Anterior cingulate cortex (tissue), 58 donors: ENCODE measurements around the gene PIGP.
A peak's percentile ranks its signal among the peaks of the same experiment; 100 is the strongest.
"Not testable (repeated sequence)": the region's sequence is repeated elsewhere in the genome, so short reads cannot be mapped to it uniquely, and the experiment has no call there.

Experiments
- DNase-seq, 58 donors: peaks; one replicate each; lab custom pipeline; 2025; lab: John Stamatoyannopoulos, UW

The PIGP gene

GRCh38 chr21:37072988-37073416, at the start of gene PIGP, which contains the start of gene TTC3:
Gene PIGP (minus strand): TSS chr21:37073071. CDS start chr21:37072515, 556 bp downstream.
Gene TTC3 (plus strand): TSS chr21:37073254. CDS start chr21:37087258, 14,004 bp downstream.
- peak in 56 of 58 donors; percentile 39 to 99 (median 93) for DNase-seq

GRCh38 chr21:37119421-37120218, 46.7 kb upstream of the PIGP start:
- DNase-seq = no peak

GRCh38 chr21:37118187-37118826, 45.4 kb upstream of the PIGP start:
- no peak for DNase-seq

GRCh38 chr21:37117204-37117603, 44.3 kb upstream of the PIGP start:
- no peak for DNase-seq

GRCh38 chr21:37116459-37116858, 43.6 kb upstream of the PIGP start:
- not testable (repeated sequence) for DNase-seq

GRCh38 chr21:37114301-37114700, 41.4 kb upstream of the PIGP start:
- not testable (repeated sequence) for DNase-seq

- DNase-seq = not testable (repeated sequence)
Observed at GRCh38 chr21:37111029-37111428, 38.2 kb upstream of the PIGP start.

- DNase-seq = no peak
Observed at GRCh38 chr21:37106998-37107397, 34.1 kb upstream of the PIGP start.

- not testable (repeated sequence) for DNase-seq
Observed at GRCh38 chr21:37102746-37103145, 29.9 kb upstream of the PIGP start.

GRCh38 chr21:37101384-37101783, 28.5 kb upstream of the PIGP start:
- DNase-seq = no peak

- no peak for DNase-seq
Observed at GRCh38 chr21:37100316-37100715, 27.4 kb upstream of the PIGP start.

GRCh38 chr21:37098751-37099150, 25.9 kb upstream of the PIGP start:
- no peak for DNase-seq

- no peak for DNase-seq
Observed at GRCh38 chr21:37095821-37096220, 22.9 kb upstream of the PIGP start.

- no peak for DNase-seq
Observed at GRCh38 chr21:37093977-37094376, 21.1 kb upstream of the PIGP start.

GRCh38 chr21:37088186-37088735, 15.4 kb upstream of the PIGP start:
- no peak for DNase-seq

GRCh38 chr21:37087188-37087587, 14.3 kb upstream of the PIGP start:
- DNase-seq = peak in 5 of 58 donors; percentile 1 to 42 (median 22)

- no peak for DNase-seq
Observed at GRCh38 chr21:37085726-37086125, 12.9 kb upstream of the PIGP start.

GRCh38 chr21:37082856-37083528, 10.1 kb upstream of the PIGP start:
- no peak for DNase-seq

- DNase-seq = no peak
Observed at GRCh38 chr21:37082375-37082774, 9.5 kb upstream of the PIGP start.

GRCh38 chr21:37079211-37079824, 6.4 kb upstream of the PIGP start:
- no peak for DNase-seq
